K562 (cell line): Measurements from ENCODE around the gene POLN. TPM values are rescaled to one million over a fixed set of nuclear protein-coding genes. Genes with fewer than 3 reads are reported as not detected.

Source experiments
- ATAC-seq: fragments of 200-7000 bp; cut with Tn5 transposase; 3 replicates; pipeline ENCODE4 v1.9.1; 2020; ENCODE audit warnings: moderate library complexity
- BruUV-seq: library from RNA; stranded (reverse); fragments of 400-500 nt; replicated peaks from 2 replicates; lab custom pipeline; 2021; lab: Mats Ljungman, UMichigan
- CTCF ChIA-PET: fragments of 300-600 bp; formaldehyde crosslinking; extraction: SDS; loops from one replicate; lab custom pipeline; 2021; ENCODE audit warnings: low intra/inter-chr PET ratio; lab: Yijun Ruan, JAX
- POLR2A ChIA-PET: fragments of 300-600, 350-650 bp; sonication (Branson Sonifier 250); formaldehyde crosslinking; extraction: SDS; loops from one replicate; lab custom pipeline; 2021; ENCODE audit warnings: antibody characterized with exemption, inconsistent platforms; lab: Yijun Ruan, JAX
- DNase-seq, 4 experiments: peaks; one replicate each; pipeline versions ENCODE4 v3.0.0 to v3.0.0-alpha.2; 2011 to 2018; ENCODE audit warnings: low spot score in 3 of 4, mixed read lengths in 3 of 4; ENCODE audit errors: extremely low read depth in 1 of 4
- FAIRE-seq: peaks from 2 replicates; lab custom pipeline; 2011; peaks lifted over from hg19 to GRCh38; lab: Jason Lieb, UNC
- H2AFZ ChIP-seq: 2 replicates; pipeline ENCODE4 v1.6.0; 2011; ENCODE audit warnings: low read depth, low read length, control low read depth, inconsistent platforms
- H3K27ac ChIP-seq: fragments of 200-600 bp; 3 replicates; pipeline ENCODE4 v1.8.0; 2011; ENCODE audit warnings: low read depth, mild to moderate bottlenecking, control low read depth, inconsistent platforms, low read length, moderate library complexity, mixed read lengths; ENCODE audit errors: extremely low read depth
- H3K27me3 ChIP-seq, 2 experiments: fragments of 300-600 bp in 1 of 2; 2 replicates in 1 of 2; 3 replicates in 1 of 2; pipeline versions ENCODE4 v1.6.0 to v1.8.0; 2011; ENCODE audit warnings: inconsistent platforms in 2 of 2, low read length in 2 of 2, mild to moderate bottlenecking in 1 of 2, mixed read lengths in 1 of 2, moderate library complexity in 1 of 2; ENCODE audit not compliant: control insufficient read depth in 2 of 2, insufficient read depth in 2 of 2
- H3K36me3 ChIP-seq: fragments of 300-600 bp; 3 replicates; pipeline ENCODE4 v1.8.0; 2011; ENCODE audit warnings: mild to moderate bottlenecking, low read length, inconsistent platforms; ENCODE audit not compliant: control insufficient read depth, insufficient read depth
- H3K4me1 ChIP-seq, 2 experiments: fragments of 200-600 bp in 1 of 2; replicated peaks in 1 of 2; 2 replicates in 1 of 2; 3 replicates in 1 of 2; pipeline versions ENCODE4 v1.5.1 to v1.8.0; 2011; ENCODE audit warnings: inconsistent platforms in 2 of 2, low read length in 2 of 2, mild to moderate bottlenecking in 1 of 2, mixed read lengths in 1 of 2, moderate library complexity in 1 of 2; ENCODE audit not compliant: control insufficient read depth in 2 of 2, insufficient read depth in 2 of 2
- H3K4me2 ChIP-seq: 2 replicates; pipeline ENCODE4 v1.6.1; 2011; ENCODE audit warnings: low read length, control low read depth, inconsistent platforms, mixed read lengths; ENCODE audit not compliant: insufficient read depth
- H3K4me3 ChIP-seq: fragments of 200-600 bp; sonication (generic), shearing (Covaris generic); 2 replicates; pipeline ENCODE4 v1.5.1; 2016; ENCODE audit warnings: control low read depth, inconsistent platforms
- H3K79me2 ChIP-seq: fragments of 200-600 bp; 3 replicates; pipeline ENCODE4 v1.8.0; 2011; ENCODE audit warnings: low read length, inconsistent platforms; ENCODE audit not compliant: control insufficient read depth, insufficient read depth
- H3K9ac ChIP-seq, 2 experiments: 2 replicates each; pipeline versions ENCODE4 v1.6.0 to v1.6.1; 2011; ENCODE audit warnings: low read depth in 2 of 2, low read length in 2 of 2, control low read depth in 1 of 2, inconsistent platforms in 1 of 2, mild to moderate bottlenecking in 1 of 2, mixed read lengths in 1 of 2; ENCODE audit not compliant: insufficient read depth in 1 of 2
- H3K9me1 ChIP-seq: one replicate; pipeline ENCODE4 v1.6.0; 2011; ENCODE audit warnings: inconsistent platforms, mild to moderate bottlenecking, low read length, moderate library complexity; ENCODE audit not compliant: control insufficient read depth, insufficient read depth
- H3K9me3 ChIP-seq: replicated peaks from 2 replicates; pipeline ENCODE4 v1.5.1; 2011; ENCODE audit warnings: low read depth, low read length, inconsistent platforms; ENCODE audit not compliant: control insufficient read depth, insufficient read depth
- H4K20me1 ChIP-seq: replicated peaks from 2 replicates; pipeline ENCODE4 v1.6.1; 2011; ENCODE audit warnings: low read length, inconsistent platforms, mixed read lengths; ENCODE audit not compliant: control insufficient read depth, insufficient read depth
- CTCFL ChIP-seq: IDR thresholded peaks from 2 replicates; pipeline ENCODE4 v1.6.1; 2011; ENCODE audit warnings: borderline replicate concordance, low read depth, mild to moderate bottlenecking, moderate library complexity, low read length; ENCODE audit not compliant: insufficient read depth, poor library complexity, severe bottlenecking
- ETV1 ChIP-seq: fragments of 450-650 bp; conservative IDR thresholded peaks from 2 replicates; pipeline ENCODE4 v1.6.1; 2016; ENCODE audit warnings: missing genetic modification characterization, control low read depth, low read depth, missing compliant biosample characterization
- KDM5B ChIP-seq: fragments of 200-600 bp; sonication (generic); IDR thresholded peaks from 2 replicates; pipeline ENCODE4 v1.6.1; 2012; ENCODE audit warnings: low read depth, mild to moderate bottlenecking, moderate library complexity, low read length, control low read depth, inconsistent platforms; ENCODE audit not compliant: insufficient replicate concordance
- NONO ChIP-seq, 2 experiments: fragments of 200-400 bp in 1 of 2; fragments of 450-650 bp in 1 of 2; formaldehyde crosslinking in 1 of 2; IDR thresholded peaks; 2 replicates each; pipeline ENCODE4 v1.6.1; 2017; ENCODE audit warnings: low read depth in 2 of 2, mild to moderate bottlenecking in 2 of 2, moderate library complexity in 2 of 2, low read length in 1 of 2
- TEAD1 ChIP-seq, 2 experiments: fragments of 450-650 bp in 1 of 2; sonication (generic) in 1 of 2; formaldehyde crosslinking; IDR thresholded peaks; 2 replicates each; pipeline versions ENCODE4 v1.4.0 to v1.8.0; 2020 to 2022; ENCODE audit warnings: mild to moderate bottlenecking in 2 of 2, missing genetic modification reagents in 1 of 2
- VEZF1 ChIP-seq: fragments of 200-800 bp; sonication (Bioruptor generic); IDR thresholded peaks from 2 replicates; pipeline ENCODE4 v1.6.1; 2017; ENCODE audit warnings: missing genetic modification characterization, missing compliant biosample characterization
- ZHX1 ChIP-seq: fragments of 150-350 bp; conservative IDR thresholded peaks from 2 replicates; pipeline ENCODE4 v1.6.1; 2014; ENCODE audit warnings: low read length
- ZNF124 ChIP-seq: sonication (generic); formaldehyde crosslinking; IDR thresholded peaks from 2 replicates; pipeline ENCODE4 v1.8.1; 2022; ENCODE audit warnings: missing genetic modification reagents
- WGBS: fragments of 100-300 bp; shearing (Covaris generic); methylation state at CpG from one replicate; pipeline ENCODE4 v1.1.6; 2016; ENCODE audit warnings: low coverage, mixed read lengths; ENCODE audit not compliant: insufficient coverage; ENCODE audit errors: missing lambda C conversion rate; 5-methylcytosine and 5-hydroxymethylcytosine counted together
- in situ Hi-C: fragments of 300-500 bp; cut with MboI; formaldehyde crosslinking; loops from 4 replicates; pipeline ENCODE4 v1.15.0; 2018; ENCODE audit warnings: inconsistent platforms, mixed read lengths
- intact Hi-C: fragments of 100-400 bp; cut with micrococcal nuclease; formaldehyde crosslinking; loops from 2 replicates; pipeline ENCODE4 v1.14.2; 2022
- polyA plus RNA-seq, 8 experiments: library from polyadenylated mRNA; depleted of rRNA in 4 of 8; stranded (reverse) in 5 of 8; unstranded in 3 of 8; fragments of >200 nt; fragmentation: Nextera tagmentation in 2 of 8; fragmentation: Illumina TruSeq in 1 of 8; extraction: Ambion mirVana in 2 of 8; extraction: Trizol in 1 of 8; gene quantifications; 2 replicates each; pipeline versions ENCODE4 v1.2.1 to v1.2.3, GENCODE V29; 2011 to 2014; ENCODE audit warnings: inconsistent platforms in 1 of 8, missing spikeins in 1 of 8
- total RNA-seq, 7 experiments: library from RNA; depleted of rRNA in 6 of 7; stranded (reverse); fragments of >200 nt in 6 of 7; fragmentation: Illumina TruSeq in 2 of 7; extraction: Trizol in 2 of 7; gene quantifications; 2 replicates each; pipeline versions ENCODE4 v1.2.1 to v1.2.3, GENCODE V29; 2011 to 2021; ENCODE audit warnings: low replicate concordance in 1 of 7
- TF ChIP-seq, protein P1 (sequence below), 3 experiments: fragments of 200-800 bp in 1 of 3; sonication (Bioruptor generic) in 1 of 3; sonication (generic) in 1 of 3; formaldehyde crosslinking in 1 of 3; IDR thresholded peaks; 2 replicates each; pipeline versions ENCODE4 v1.6.1 to v1.8.0; 2016 to 2022; ENCODE audit warnings: mild to moderate bottlenecking in 2 of 3, missing compliant biosample characterization in 2 of 3, missing genetic modification characterization in 2 of 3, missing genetic modification reagents in 1 of 3

Gene POLN
- total and polyA plus RNA-seq, 9 of the 15 experiments (the other 6 are each of a cell fraction or from before 2014, with no cell fraction given): 0.08 to 0.91 (median 0.32) TPM

- TF ChIP-seq ZHX1: no peak
- TF ChIP-seq ZNF124: no peak
Measured at GRCh38 chr4:2042947-2043395, 198.9 kb downstream of the POLN start (continued).

DNA sequence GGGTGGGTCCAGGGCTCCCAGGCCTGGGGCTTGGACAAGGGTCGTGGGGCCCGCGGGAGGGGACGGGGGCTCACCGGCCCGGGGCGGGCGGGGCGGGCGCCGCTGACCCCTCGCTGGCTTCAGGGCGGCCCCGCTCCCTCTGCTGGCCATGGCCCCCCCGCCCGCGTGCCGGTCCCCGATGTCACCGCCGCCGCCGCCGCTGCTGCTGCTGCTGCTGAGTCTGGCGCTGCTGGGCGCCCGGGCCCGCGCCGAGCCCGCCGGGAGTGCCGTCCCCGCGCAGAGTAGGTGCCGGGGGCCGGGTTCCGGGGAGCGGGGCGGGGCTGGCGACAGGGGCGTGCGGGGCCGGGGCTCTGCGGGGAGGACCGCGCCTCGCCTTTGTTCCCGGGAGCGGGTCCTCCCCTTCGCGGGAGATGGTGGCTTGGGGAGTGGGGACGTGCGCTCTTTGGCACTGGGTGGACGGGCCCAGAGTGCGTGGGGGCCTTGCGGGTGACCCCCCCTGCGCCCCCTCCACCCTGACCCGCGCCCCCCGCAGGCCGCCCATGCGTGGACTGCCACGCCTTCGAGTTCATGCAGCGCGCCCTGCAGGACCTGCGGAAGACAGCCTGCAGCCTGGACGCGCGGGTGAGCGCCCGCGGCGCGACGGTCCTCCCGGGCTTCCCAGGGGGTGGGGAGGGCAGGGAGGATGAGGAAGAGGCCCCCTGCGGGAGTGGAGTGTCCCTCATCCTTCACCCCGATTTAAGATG is 199.5 kb downstream of the POLN start:
- in situ Hi-C loops (no loop called here), intact Hi-C loops (loop anchor here (5.0 kb wide), 1 partner anchor 35 kb away; the partner anchor contains the start of gene NELFA)
- BruUV-seq: no TSS peak
- Histone ChIP-seq H3K9me3 (no peaks in the 10 kb centered on the region), H3K36me3 (no peaks in the 10 kb centered on the region), H3K4me2 (peak overlapping the region; percentile 68), H3K4me1 (peaks cover 0 to 53% of the 10 kb centered on the region in 2 experiments; a peak in 2 of 5 replicates), H3K79me2 (no peaks in the 10 kb centered on the region), H3K27ac (peak overlapping the region; percentile 58; the same call in 1 of the 3 replicates), H2AFZ (peak overlapping the region; percentile 89), H4K20me1 (no peaks in the 10 kb centered on the region), H3K4me3 (peak overlapping the region; percentile 68), H3K9me1 (no peaks in the 10 kb centered on the region), H3K27me3 (no peaks in the 10 kb centered on the region), H3K9ac (peak overlapping the region in 1 of 2 experiments; percentile 92; a peak in 1 of 4 replicates)
- DNase-seq: peak; percentile 58 to 81 (median 76)
- ATAC-seq: peak; percentile 85
- FAIRE-seq: no peak
- ChIA-PET POLR2A (no interaction called here), CTCF (interaction anchor here (0.6 kb wide), 1 partner anchor 33 kb away, joined by 4 read pairs; no protein-coding TSS in a partner anchor)
- 2% methylated on average over 12 of the region's 80 CpGs for WGBS
- TF ChIP-seq ETV1 (tag) (no peak), CTCFL (peak; percentile 39), TEAD1 (CRISPR knock-in tag; IDR thresholded peaks at IDR 0.05) (peak in 1 of 2 experiments; percentile 53; a peak in 1 of 4 replicates), VEZF1 (peak; percentile 94), KDM5B (peak; percentile 32), NONO (IDR thresholded peaks at IDR 0.05; ENCODE audit: low read depth in 2 of 2, low read length in 1 of 2) (no peak)
- TF ChIP-seq, protein P1, sequence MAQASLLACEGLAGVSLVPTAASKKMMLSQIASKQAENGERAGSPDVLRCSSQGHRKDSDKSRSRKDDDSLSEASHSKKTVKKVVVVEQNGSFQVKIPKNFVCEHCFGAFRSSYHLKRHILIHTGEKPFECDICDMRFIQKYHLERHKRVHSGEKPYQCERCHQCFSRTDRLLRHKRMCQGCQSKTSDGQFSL (CRISPR knock-in tag; IDR thresholded peaks at IDR 0.05): no peak
- TF ChIP-seq, protein P1 (tag; IDR thresholded peaks at IDR 0.05): 0 out of 4 replicates have a peak, but pooled peaks of 1 of the 2 experiments have one; percentile 33
